Activated CD4-positive, alpha-beta memory T cell treated with anti-CD3 and anti-CD28 coated beads for 36 hours (primary cell): Measurements from ENCODE around the gene ORAI1. TPM values are rescaled to one million over a fixed set of nuclear protein-coding genes. Genes with fewer than 3 reads are reported as not detected.
"Not testable (repeated sequence)": the region's sequence is repeated elsewhere in the genome, so short reads cannot be mapped to it uniquely, and the experiment has no call there.

Experiments
- CTCF ChIA-PET: fragments of 350-600 bp; sonication (Branson Sonifier 250); formaldehyde crosslinking; loops from one replicate; lab custom pipeline; 2021; ENCODE audit warnings: antibody characterized with exemption, inconsistent platforms; lab: Charles Lee
- POLR2A ChIA-PET: fragments of 350-600 bp; sonication (Branson Sonifier 250); formaldehyde crosslinking; loops from one replicate; lab custom pipeline; 2021; ENCODE audit warnings: antibody characterized with exemption; lab: Charles Lee
- DNase-seq: peaks from one replicate; pipeline ENCODE4 v3.0.0-alpha.2; 2020
- H3K27ac Mint-ChIP-seq: one replicate; pipeline ENCODE4 v1.8.0; 2021; ENCODE audit warnings: mixed read lengths
- H3K27me3 Mint-ChIP-seq: one replicate; pipeline ENCODE4 v1.8.0; 2021; ENCODE audit warnings: mixed read lengths
- H3K36me3 Mint-ChIP-seq: one replicate; pipeline ENCODE4 v1.8.0; 2021; ENCODE audit warnings: mixed read lengths
- H3K4me1 Mint-ChIP-seq: one replicate; pipeline ENCODE4 v1.8.0; 2021; ENCODE audit warnings: low read depth, mixed read lengths
- H3K4me3 Mint-ChIP-seq: one replicate; pipeline ENCODE4 v1.8.0; 2021; ENCODE audit warnings: mild to moderate bottlenecking, mixed read lengths
- H3K9me3 Mint-ChIP-seq: one replicate; pipeline ENCODE4 v1.8.0; 2021; ENCODE audit warnings: mixed read lengths
- intact Hi-C: fragments of 100-400 bp; cut with micrococcal nuclease; formaldehyde crosslinking; loops from one replicate; pipeline ENCODE4 v1.15.1; 2023
- total RNA-seq, 2 experiments: library from RNA; stranded (reverse); gene quantifications; one replicate each; pipeline ENCODE4 v1.2.3, GENCODE V29; 2021

Gene ORAI1
- total RNA-seq, 2 experiments from 2014 or later = 41.6 to 43.2 TPM

- Mint-ChIP-seq H3K9me3 (no peaks in the 10 kb centered on the region), H3K4me1 (peaks cover 69% of the 10 kb centered on the region), H3K4me3 (no peak overlapping the region), H3K27me3 (no peaks in the 10 kb centered on the region), H3K27ac (peak overlapping the region; percentile 99), H3K36me3 (peaks cover 34% of the 10 kb centered on the region)
- DNase-seq = no peak
- ChIA-PET POLR2A (interaction anchor here (0.7 kb wide), 1 partner anchor 35 kb away, joined by 4 read pairs; no protein-coding TSS in a partner anchor), CTCF (interaction anchor here (0.9 to 8.5 kb wide), 3 partner anchors 29 to 80 kb away, joined by 3 to 109 read pairs (median 5); partner anchors contain the start of gene MORN3)
- intact Hi-C loops = no loop called here
Measured at GRCh38 chr12:121632069-121632970, 6.0 kb downstream of the ORAI1 start.

- POLR2A ChIA-PET, H3K4me3 Mint-ChIP-seq, DNase-seq, H3K9me3 Mint-ChIP-seq, intact Hi-C loops, H3K27ac Mint-ChIP-seq, H3K27me3 Mint-ChIP-seq: not testable (repeated sequence)
- H3K4me1 Mint-ChIP-seq = peaks cover 75% of the 10 kb centered on the region
- CTCF ChIA-PET = interaction anchor here (2.2 kb wide), 1 partner anchor 81 kb away, joined by 5 read pairs; no protein-coding TSS in a partner anchor
- H3K36me3 Mint-ChIP-seq = peaks cover 23% of the 10 kb centered on the region
Measured at GRCh38 chr12:121633833-121634196, 7.5 kb downstream of the ORAI1 start.

- intact Hi-C loops = no loop called here
- no peak overlapping the region for H3K4me3 Mint-ChIP-seq
- ChIA-PET CTCF (interaction anchor here (1.1 to 3.9 kb wide), 3 partner anchors 7 to 82 kb away, joined by 3 to 20 read pairs (median 8); partner anchors contain the start of gene ORAI1), POLR2A (interaction anchor here (1.6 to 5.8 kb wide), 2 partner anchors 7 to 22 kb away, joined by 5 to 45 read pairs; partner anchors contain the start of gene ORAI1)
- H3K27me3 Mint-ChIP-seq = no peaks in the 10 kb centered on the region
- DNase-seq = no peak
- peaks cover 68% of the 10 kb centered on the region for H3K4me1 Mint-ChIP-seq
- no peaks in the 10 kb centered on the region for H3K9me3 Mint-ChIP-seq
- H3K36me3 Mint-ChIP-seq = peaks cover 20% of the 10 kb centered on the region
- peak overlapping the region; percentile 69 for H3K27ac Mint-ChIP-seq
Measured at GRCh38 chr12:121634836-121635235, 8.5 kb downstream of the ORAI1 start.

GRCh38 chr12:121637231-121637914 lies 11.0 kb downstream of the ORAI1 start:
- H3K27me3 Mint-ChIP-seq = no peaks in the 10 kb centered on the region
- peak overlapping the region; percentile 45 for H3K4me3 Mint-ChIP-seq
- DNase-seq = peak; percentile 79
- POLR2A ChIA-PET = interaction anchor here (5.8 kb wide), 1 partner anchor 10 kb away, joined by 45 read pairs; the partner anchor contains the start of gene ORAI1
- intact Hi-C loops = loop anchor here (2.0 kb wide), 1 partner anchor 19 kb away; no protein-coding TSS in a partner anchor
- peak overlapping the region; percentile 90 for H3K27ac Mint-ChIP-seq
- H3K4me1 Mint-ChIP-seq = peaks cover 47% of the 10 kb centered on the region
- no peaks in the 10 kb centered on the region for H3K9me3 Mint-ChIP-seq
- H3K36me3 Mint-ChIP-seq = peaks cover 19% of the 10 kb centered on the region
- CTCF ChIA-PET = interaction anchor here (0.9 to 3.9 kb wide), 10 partner anchors 8 to 137 kb away, joined by 3 to 20 read pairs (median 4); partner anchors contain the start of genes MORN3 and ORAI1

- DNase-seq = no peak
- ChIA-PET POLR2A (interaction anchor here (0.6 to 5.8 kb wide), 2 partner anchors 11 to 951 kb away, joined by 3 to 45 read pairs; partner anchors contain the start of gene ORAI1), CTCF (interaction anchor here (1.0 to 3.9 kb wide), 7 partner anchors 9 to 138 kb away, joined by 3 to 20 read pairs (median 6); partner anchors contain the start of genes MORN3 and ORAI1)
- Mint-ChIP-seq H3K27ac (peak overlapping the region; percentile 90), H3K9me3 (no peaks in the 10 kb centered on the region), H3K27me3 (no peaks in the 10 kb centered on the region), H3K36me3 (peaks cover 16% of the 10 kb centered on the region), H3K4me3 (no peak overlapping the region), H3K4me1 (peaks cover 37% of the 10 kb centered on the region)
- intact Hi-C loops = no loop called here
Measured at GRCh38 chr12:121638298-121639202, 12.2 kb downstream of the ORAI1 start.

GRCh38 chr12:121641343-121641630 lies 15.0 kb downstream of the ORAI1 start:
- Mint-ChIP-seq H3K27me3 (no peaks in the 10 kb centered on the region), H3K27ac (no peak overlapping the region), H3K4me1 (peaks cover 25% of the 10 kb centered on the region), H3K9me3 (no peaks in the 10 kb centered on the region), H3K36me3 (peaks cover 20% of the 10 kb centered on the region), H3K4me3 (no peak overlapping the region)
- POLR2A ChIA-PET = no interaction called here
- CTCF ChIA-PET = interaction anchor here (0.7 to 1.1 kb wide), 2 partner anchors 27 to 40 kb away, joined by 3 read pairs; no protein-coding TSS in a partner anchor
- intact Hi-C loops = no loop called here
- no peak for DNase-seq

GRCh38 chr12:121648458-121649028 lies 22.2 kb downstream of the ORAI1 start:
- ChIA-PET POLR2A (interaction anchor here (0.6 to 1.6 kb wide), 3 partner anchors 8 to 19 kb away, joined by 3 to 4 read pairs (median 3); no protein-coding TSS in a partner anchor), CTCF (interaction anchor here (0.6 to 1.3 kb wide), 5 partner anchors 11 to 146 kb away, joined by 3 to 4 read pairs (median 3); no protein-coding TSS in a partner anchor)
- Mint-ChIP-seq H3K27me3 (no peaks in the 10 kb centered on the region), H3K4me1 (peaks cover 11% of the 10 kb centered on the region), H3K27ac (peak overlapping the region; percentile 28), H3K9me3 (no peaks in the 10 kb centered on the region), H3K36me3 (peaks cover 15% of the 10 kb centered on the region), H3K4me3 (no peak overlapping the region)
- intact Hi-C loops = no loop called here
- no peak for DNase-seq

GRCh38 chr12:121649322-121649721 lies 23.0 kb downstream of the ORAI1 start:
- H3K27ac Mint-ChIP-seq = peak overlapping the region; percentile 70
- no peak overlapping the region for H3K4me3 Mint-ChIP-seq
- peaks cover 17% of the 10 kb centered on the region for H3K4me1 Mint-ChIP-seq
- peaks cover 18% of the 10 kb centered on the region for H3K36me3 Mint-ChIP-seq
- ChIA-PET CTCF (interaction anchor here (0.6 to 1.6 kb wide), 4 partner anchors 19 to 1089 kb away, joined by 3 to 4 read pairs (median 4); no protein-coding TSS in a partner anchor), POLR2A (interaction anchor here (1.1 to 1.6 kb wide), 2 partner anchors 7 to 19 kb away, joined by 3 to 4 read pairs; no protein-coding TSS in a partner anchor)
- no peaks in the 10 kb centered on the region for H3K9me3 Mint-ChIP-seq
- intact Hi-C loops = no loop called here
- H3K27me3 Mint-ChIP-seq = no peaks in the 10 kb centered on the region
- DNase-seq = no peak

- Mint-ChIP-seq H3K9me3 (no peaks in the 10 kb centered on the region), H3K4me3 (no peak overlapping the region), H3K27ac (peak overlapping the region; percentile 70), H3K4me1 (peaks cover 21% of the 10 kb centered on the region), H3K36me3 (peaks cover 18% of the 10 kb centered on the region), H3K27me3 (no peaks in the 10 kb centered on the region)
- intact Hi-C loops = no loop called here
- ChIA-PET CTCF (interaction anchor here (0.7 to 1.6 kb wide), 2 partner anchors 156 to 1089 kb away, joined by 3 to 4 read pairs; no protein-coding TSS in a partner anchor), POLR2A (interaction anchor here (1.1 kb wide), 1 partner anchor 20 kb away, joined by 3 read pairs; no protein-coding TSS in a partner anchor)
- peak; percentile 22 for DNase-seq
Measured at GRCh38 chr12:121649819-121650353, 23.6 kb downstream of the ORAI1 start.

GRCh38 chr12:121651320-121651719 lies 25.0 kb downstream of the ORAI1 start:
- Mint-ChIP-seq H3K27ac (no peak overlapping the region), H3K36me3 (peaks cover 18% of the 10 kb centered on the region)
- POLR2A ChIA-PET = interaction anchor here (0.6 to 0.7 kb wide), 2 partner anchors 20 to 60 kb away, joined by 3 to 4 read pairs; no protein-coding TSS in a partner anchor

More at GRCh38 chr12:121651320-121651719, 25.0 kb downstream of the ORAI1 start:
- no peak for DNase-seq
- intact Hi-C loops = no loop called here
- Mint-ChIP-seq H3K27me3 (no peaks in the 10 kb centered on the region), H3K4me3 (no peak overlapping the region), H3K4me1 (peaks cover 21% of the 10 kb centered on the region), H3K9me3 (no peaks in the 10 kb centered on the region)
- CTCF ChIA-PET = interaction anchor here (0.6 to 1.0 kb wide), 2 partner anchors 17 to 1014 kb away, joined by 3 read pairs; no protein-coding TSS in a partner anchor
